GM18867 (cell line): Measurements from ENCODE around the gene IL13RA2.

Experiments
- ATAC-seq: cut with Tn5 transposase; IDR thresholded peaks from one replicate; pipeline ENCODE4 v1.9.1; 2021; ENCODE audit warnings: mild to moderate bottlenecking, moderate library complexity; ENCODE audit not compliant: unreplicated experiment

Gene IL13RA2

DNA sequence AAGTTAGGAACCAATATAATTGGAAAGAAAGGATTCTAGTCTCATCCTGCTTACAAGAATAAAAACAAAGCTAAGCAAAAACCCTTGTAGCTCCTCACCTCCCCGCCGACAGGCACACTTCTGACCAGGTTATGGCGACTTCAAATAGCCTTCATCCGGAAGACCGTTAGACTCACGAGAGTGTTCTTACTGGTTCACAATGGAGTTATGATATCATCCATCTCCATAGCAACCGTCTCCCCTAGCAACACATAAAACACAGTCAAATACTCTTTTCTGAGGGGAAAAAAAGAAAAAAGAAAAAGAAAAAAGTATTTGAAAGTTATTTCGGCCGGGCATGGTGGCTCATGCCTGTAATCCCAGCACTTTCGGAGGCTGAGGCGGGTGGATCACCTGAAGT is at the start of gene IL13RA2:
IL13RA2 (minus strand) TSS at position 162 of the 400 bp plus-strand sequence. CDS start 347 bp downstream, outside the sequence.
- no peak for ATAC-seq

- no peak for ATAC-seq
Measured at GRCh38 chrX:115065304-115065703, 47.9 kb upstream of the IL13RA2 start.

GRCh38 chrX:115060013-115060412 is 42.6 kb upstream of the IL13RA2 start:
- no peak for ATAC-seq

DNA sequence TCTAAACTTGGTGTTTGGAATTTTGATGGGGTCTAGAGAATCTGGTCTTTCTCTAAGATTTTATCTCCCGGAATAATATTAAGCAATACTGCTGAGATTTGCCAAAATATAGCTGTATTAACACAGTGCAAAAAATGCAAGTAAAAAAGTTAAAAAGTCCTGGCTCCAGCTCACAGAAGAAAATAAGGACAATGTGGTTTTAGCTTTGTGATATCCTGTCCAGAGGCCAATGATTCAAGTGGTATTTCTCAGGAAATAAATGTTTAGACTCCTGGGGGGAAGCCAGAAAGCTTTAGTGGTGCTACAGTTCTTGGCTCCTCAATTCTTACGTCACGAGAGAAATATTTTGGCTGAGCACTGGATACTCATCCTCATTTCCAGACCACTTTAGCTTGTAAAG is 40.9 kb upstream of the IL13RA2 start:
- no peak for ATAC-seq

GRCh38 chrX:115054876-115055275 is 37.5 kb upstream of the IL13RA2 start:
- ATAC-seq: no peak

- no peak for ATAC-seq
Measured at GRCh38 chrX:115053223-115053622, 35.8 kb upstream of the IL13RA2 start.

GRCh38 chrX:115047715-115048114 is 30.3 kb upstream of the IL13RA2 start:
- no peak for ATAC-seq

DNA sequence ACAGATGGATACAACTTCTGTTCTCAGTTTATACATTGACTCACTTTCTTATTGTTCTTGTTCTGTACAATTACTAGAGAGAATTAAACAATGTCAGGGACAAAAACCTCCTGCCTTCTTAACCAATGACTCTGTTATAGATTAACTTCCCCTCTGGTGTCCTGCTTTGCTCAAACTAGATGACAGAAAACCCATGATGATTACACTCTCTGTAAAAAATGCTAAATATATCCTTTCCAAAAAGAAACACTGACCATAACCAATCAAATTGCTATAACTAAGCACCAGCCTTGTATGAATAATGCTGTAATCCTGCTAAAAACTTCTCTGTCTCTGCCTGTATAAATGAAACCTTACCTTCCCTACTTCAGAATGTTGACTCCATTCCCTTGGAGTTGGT is 29.8 kb upstream of the IL13RA2 start:
- no peak for ATAC-seq

- no peak for ATAC-seq
Measured at GRCh38 chrX:115040417-115040816, 23.0 kb upstream of the IL13RA2 start.

GRCh38 chrX:115038406-115038805 is 21.0 kb upstream of the IL13RA2 start:
- ATAC-seq: no peak

DNA sequence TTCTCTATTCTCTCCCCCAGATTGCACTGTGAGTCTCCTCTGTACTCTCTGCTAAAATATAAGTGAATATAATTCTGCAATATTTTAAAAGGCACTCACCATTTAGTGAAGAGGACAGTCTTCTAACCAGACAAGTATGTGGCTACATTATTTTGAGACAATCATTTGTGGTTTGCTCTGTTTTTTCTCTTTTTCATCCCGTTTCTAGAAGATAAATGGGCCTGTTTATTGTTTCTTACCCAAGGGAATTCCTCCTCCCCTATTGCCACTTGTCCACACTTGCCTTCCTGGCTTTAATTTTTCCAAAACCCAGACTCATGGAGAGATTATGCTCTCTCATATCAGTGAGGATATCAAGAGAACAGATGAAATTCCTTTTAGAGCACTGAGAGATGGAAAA is 18.6 kb upstream of the IL13RA2 start:
- ATAC-seq: no peak

GRCh38 chrX:115031989-115032388 is 14.6 kb upstream of the IL13RA2 start:
- no peak for ATAC-seq

GRCh38 chrX:115030625-115031024 is 13.2 kb upstream of the IL13RA2 start:
- ATAC-seq: no peak

- no peak for ATAC-seq
Measured at GRCh38 chrX:115029869-115030570, 12.6 kb upstream of the IL13RA2 start.

GRCh38 chrX:115029440-115029839 is 12.0 kb upstream of the IL13RA2 start:
- no peak for ATAC-seq

- no peak for ATAC-seq
Measured at GRCh38 chrX:115023811-115024210, 6.4 kb upstream of the IL13RA2 start.

- ATAC-seq: no peak
Measured at GRCh38 chrX:115023139-115023538, 5.7 kb upstream of the IL13RA2 start.

DNA sequence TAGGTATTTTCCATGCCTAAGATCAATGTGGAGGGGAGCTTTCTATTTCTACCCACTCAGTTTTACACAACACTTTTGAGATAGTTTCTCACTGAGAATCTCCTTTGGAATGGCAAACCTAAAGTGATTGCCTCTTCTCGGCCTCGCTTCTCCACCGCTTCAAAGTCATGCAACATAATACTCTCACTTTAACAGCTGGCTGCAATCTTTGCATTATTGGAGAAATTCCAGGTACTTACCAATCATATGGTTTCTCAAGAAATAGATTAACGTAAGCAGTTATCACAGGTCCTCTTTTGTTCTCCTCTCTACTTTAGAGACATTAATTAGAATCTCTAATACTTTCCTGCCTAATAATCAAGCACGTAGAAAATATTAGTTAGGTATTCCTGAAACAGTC is 3.7 kb upstream of the IL13RA2 start:
- no peak for ATAC-seq

DNA sequence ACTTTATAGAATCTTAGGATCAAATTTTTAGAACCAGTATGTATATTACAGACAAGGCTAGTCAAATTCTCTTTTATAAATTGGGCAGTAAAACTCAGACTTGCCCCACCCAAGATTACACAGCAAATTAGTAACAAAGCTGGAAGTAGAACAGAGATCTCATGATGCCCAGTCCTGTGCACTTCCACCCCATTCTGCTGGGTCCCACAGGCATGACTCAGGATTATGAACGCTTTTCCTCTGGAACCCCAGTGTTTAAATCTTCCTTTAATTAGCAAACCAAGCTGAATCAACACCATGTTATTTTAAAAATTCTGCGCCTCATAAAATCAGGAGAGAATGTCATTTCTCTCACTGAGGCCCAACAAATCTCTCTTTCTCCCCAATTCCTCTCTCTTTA is 1.5 kb upstream of the IL13RA2 start:
- ATAC-seq: no peak

DNA sequence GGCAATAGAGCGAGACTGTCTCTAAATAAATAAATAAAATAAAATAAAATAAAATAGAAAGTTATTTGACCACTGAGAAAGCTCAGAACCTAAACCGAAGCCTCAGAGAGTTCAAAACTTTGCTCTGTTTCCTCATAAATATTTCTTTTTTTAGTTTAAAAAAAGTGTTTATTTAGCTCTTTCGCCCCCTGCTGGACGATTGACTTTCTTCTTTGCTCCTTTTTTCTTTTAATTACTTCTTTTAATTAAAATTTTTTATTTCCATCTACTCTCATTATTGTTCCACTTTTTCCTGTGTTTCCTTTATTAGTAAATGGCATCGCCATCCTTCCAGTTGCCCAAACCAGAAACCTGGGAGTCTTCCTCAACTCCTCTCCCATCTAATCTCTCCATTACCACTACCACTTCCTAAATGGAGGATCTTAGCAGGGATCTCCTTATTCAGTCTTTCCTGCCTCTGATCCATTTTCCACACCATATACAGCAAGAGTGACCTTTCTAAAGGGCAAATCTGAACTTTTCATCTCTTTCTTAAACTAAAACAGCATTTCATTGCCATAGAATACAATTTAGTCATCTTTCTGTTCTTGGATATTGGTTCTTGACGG is 728 bp upstream of the IL13RA2 start:
- no peak for ATAC-seq

- ATAC-seq: no peak
Measured at GRCh38 chrX:115013705-115014104, 3.7 kb downstream of the IL13RA2 start.

DNA sequence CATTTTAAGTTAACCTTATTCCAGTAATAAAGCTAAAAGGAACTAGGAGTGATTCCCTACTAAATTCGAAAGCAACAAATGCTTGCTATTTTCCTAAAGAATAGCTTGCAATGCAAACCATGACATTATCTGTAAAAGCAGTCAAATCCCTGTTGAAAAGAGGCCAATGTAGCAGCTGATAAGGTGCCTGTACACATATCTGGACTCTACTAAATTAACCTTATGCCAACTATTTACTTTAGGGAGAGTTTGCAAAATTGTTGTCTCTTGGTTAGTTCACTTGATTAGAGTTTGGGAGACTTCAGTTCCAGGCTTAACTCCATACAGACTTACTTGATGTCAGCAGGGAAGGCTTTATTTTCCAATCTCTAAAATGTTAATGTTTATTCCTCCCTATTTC is 6.0 kb downstream of the IL13RA2 start:
- ATAC-seq: no peak

GRCh38 chrX:114999906-115000305 is 17.5 kb downstream of the IL13RA2 start:
- ATAC-seq: no peak
